Measurements from ENCODE around the gene SPTBN5.

The SPTBN5 gene

GRCh38 chr15:41798607-41799487, 95.0 kb downstream of the SPTBN5 start:
- Histone ChIP-seq H3K36me3 (ENCODE audit: control insufficient read depth, insufficient read depth, low read length) (no peaks in the 10 kb centered on the region), H3K27me3 (ENCODE audit: control insufficient read depth, insufficient read depth, low read length) (no peaks in the 10 kb centered on the region), H3K4me3 (ENCODE audit: low read depth, low read length) (no peak overlapping the region), H3K9ac (ENCODE audit: low read depth, low read length) (no peak overlapping the region), H3K9me3 (ENCODE audit: control insufficient read depth, insufficient read depth, low read length) (no peaks in the 10 kb centered on the region), H3K4me1 (ENCODE audit: control insufficient read depth, insufficient read depth, low read length) (no peaks in the 10 kb centered on the region)
